GM23338 (cell line): Measurements from ENCODE around the gene EFCAB13.

Source experiments
- CREB1 ChIP-seq: fragments of 250-450 bp; sonication (Bioruptor Pico); IDR thresholded peaks from 2 replicates; pipeline ENCODE4 v1.5.0; 2020; ENCODE audit warnings: low read depth, mild to moderate bottlenecking, moderate library complexity
- CTCF ChIP-seq, 2 experiments: fragments of 200-600 bp in 1 of 2; sonication (generic) in 1 of 2; conservative IDR thresholded peaks; 2 replicates each; pipeline versions ENCODE4 v1.5.1 to v1.6.1; 2016 to 2017; ENCODE audit warnings: antibody characterized with exemption in 2 of 2, low read depth in 2 of 2, mild to moderate bottlenecking in 2 of 2, moderate library complexity in 1 of 2
- ETS1 ChIP-seq: IDR thresholded peaks from 2 replicates; pipeline ENCODE4 v1.6.1; 2016; ENCODE audit warnings: antibody characterized with exemption
- EZH2 ChIP-seq: fragments of 200-600 bp; sonication (generic); IDR thresholded peaks from one replicate; pipeline ENCODE4 v1.8.0; 2017; ENCODE audit warnings: antibody characterized with exemption, mild to moderate bottlenecking, low read depth; ENCODE audit not compliant: unreplicated experiment
- EZH2phosphoT487 ChIP-seq: fragments of 200-600 bp; sonication (generic); IDR thresholded peaks from one replicate; pipeline ENCODE4 v1.8.1; 2018; ENCODE audit warnings: antibody characterized with exemption; ENCODE audit not compliant: unreplicated experiment
- JUNB ChIP-seq: IDR thresholded peaks from one replicate; pipeline ENCODE4 v1.6.1; 2016; ENCODE audit warnings: antibody characterized with exemption; ENCODE audit not compliant: unreplicated experiment
- NANOG ChIP-seq: IDR thresholded peaks from 2 replicates; pipeline ENCODE4 v1.6.1; 2016; ENCODE audit warnings: antibody characterized with exemption, borderline replicate concordance
- POLR2AphosphoS5 ChIP-seq: IDR thresholded peaks from 2 replicates; pipeline ENCODE4 v1.6.1; 2016; ENCODE audit warnings: antibody characterized with exemption, low read depth
- REST ChIP-seq: IDR thresholded peaks from one replicate; pipeline ENCODE4 v1.6.1; 2018; ENCODE audit warnings: antibody characterized with exemption; ENCODE audit not compliant: unreplicated experiment
- STAT1 ChIP-seq: IDR thresholded peaks from one replicate; pipeline ENCODE4 v1.6.1; 2016; ENCODE audit warnings: antibody characterized with exemption; ENCODE audit not compliant: unreplicated experiment
- ZNF114 ChIP-seq: fragments of 250-450 bp; sonication (Bioruptor Pico); IDR thresholded peaks from 2 replicates; pipeline ENCODE4 v1.5.0; 2020; ENCODE audit warnings: mild to moderate bottlenecking, moderate library complexity
- ZNF331 ChIP-seq: fragments of 250-450 bp; sonication (Bioruptor Pico); IDR thresholded peaks from 2 replicates; pipeline ENCODE4 v1.5.0; 2020; ENCODE audit warnings: low read depth, mild to moderate bottlenecking, moderate library complexity

GRCh38 chr17:47277921-47278320, 45.8 kb upstream of the EFCAB13 start:
- TF ChIP-seq CTCF (conservative IDR thresholded peaks at IDR 0.05; ENCODE audit: low read depth in 2 of 2) (no peak), EZH2 (no peak), JUNB (no peak), EZH2phosphoT487 (no peak), POLR2AphosphoS5 (no peak), NANOG (no peak), REST (no peak), CREB1 (CRISPR knock-in tag) (no peak), ZNF114 (CRISPR knock-in tag) (no peak), ETS1 (no peak), ZNF331 (CRISPR knock-in tag) (no peak), STAT1 (no peak)
